ENCODE results near the gene LAMC2. TPM values are rescaled to one million over a fixed set of nuclear protein-coding genes. Genes with fewer than 3 reads are reported as not detected.

Gene LAMC2
- total and polyA plus RNA-seq, 2 of the 13 experiments (the other 11 are each of a cell fraction or from before 2014, with no cell fraction given) = 0.03 TPM; not detected in 1

DNA sequence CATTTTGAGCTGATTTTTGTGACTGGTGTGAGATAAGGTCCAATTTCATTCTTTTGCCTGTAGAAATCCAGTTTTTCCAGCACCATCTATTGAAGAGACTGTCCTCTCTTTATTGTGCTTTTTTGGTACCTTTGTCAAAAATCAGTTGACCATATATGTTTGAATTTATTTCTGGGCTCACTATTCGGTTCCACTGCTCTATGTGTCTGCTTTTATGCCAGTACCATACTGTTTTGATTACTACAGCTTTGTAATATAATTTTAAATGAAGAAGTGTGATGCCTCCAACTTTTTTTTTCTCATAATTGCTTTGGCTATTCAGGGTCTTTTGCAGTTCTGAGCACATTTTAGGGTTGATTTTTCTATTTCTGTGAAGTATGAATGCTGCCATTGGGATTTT is 69.0 kb downstream of the LAMC2 start:
- no TSS peak for BruUV-seq (replicated peaks)
- H3K9ac ChIP-seq (ENCODE audit: insufficient read depth, low read depth, low read length) = no peak overlapping the region
- H3K4me1 ChIP-seq (ENCODE audit: insufficient read depth, low read length) = no peaks in the 10 kb centered on the region
- no peak for TF ChIP-seq ZBTB42 (CRISPR knock-in tag; IDR thresholded peaks at IDR 0.05)
- TF ChIP-seq, protein P1, sequence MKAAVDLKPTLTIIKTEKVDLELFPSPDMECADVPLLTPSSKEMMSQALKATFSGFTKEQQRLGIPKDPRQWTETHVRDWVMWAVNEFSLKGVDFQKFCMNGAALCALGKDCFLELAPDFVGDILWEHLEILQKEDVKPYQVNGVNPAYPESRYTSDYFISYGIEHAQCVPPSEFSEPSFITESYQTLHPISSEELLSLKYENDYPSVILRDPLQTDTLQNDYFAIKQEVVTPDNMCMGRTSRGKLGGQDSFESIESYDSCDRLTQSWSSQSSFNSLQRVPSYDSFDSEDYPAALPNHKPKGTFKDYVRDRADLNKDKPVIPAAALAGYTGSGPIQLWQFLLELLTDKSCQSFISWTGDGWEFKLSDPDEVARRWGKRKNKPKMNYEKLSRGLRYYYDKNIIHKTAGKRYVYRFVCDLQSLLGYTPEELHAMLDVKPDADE (CRISPR knock-in tag; IDR thresholded peaks at IDR 0.05) = no peak
- no peak for TF ChIP-seq POLR2AphosphoS5 (IDR thresholded peaks at IDR 0.05; ENCODE audit: low read depth, low read length)
- no peak for TF ChIP-seq JARID2 (CRISPR knock-in tag; IDR thresholded peaks at IDR 0.05; ENCODE audit: insufficient replicate concordance)
- no peak for TF ChIP-seq NFE2L2 (IDR thresholded peaks at IDR 0.05; ENCODE audit: low read length)
- TF ChIP-seq HNRNPK (IDR thresholded peaks at IDR 0.05; ENCODE audit: low read depth, low read length, poor library complexity, severe bottlenecking) = no peak
- TF ChIP-seq RFX3 (CRISPR knock-in tag; IDR thresholded peaks at IDR 0.05) = no peak
- TF ChIP-seq RAD21 (CRISPR knock-in tag; IDR thresholded peaks at IDR 0.05) = no peak
- no peak overlapping the region for H3K4me2 ChIP-seq (ENCODE audit: low read depth, low read length)
- H3K27me3 ChIP-seq (ENCODE audit: control insufficient read depth in 1 of 2, insufficient read depth in 2 of 2, low read length in 2 of 2) = peaks cover 3 to 13% of the 10 kb centered on the region in 2 experiments; a peak in 3 of 5 replicates
- no peaks in the 10 kb centered on the region for H3K79me2 ChIP-seq (ENCODE audit: insufficient read depth, low read length)
- no peak for ATAC-seq
- FAIRE-seq = no peak
- ChIA-PET CTCF (ENCODE audit: low intra/inter-chr PET ratio, low total read pairs) (no interaction called here), POLR2A (no interaction called here)
- WGBS (ENCODE audit: low lambda C conversion rate) = 0% methylated on average over 1 of the region's 1 CpG
- H3K9me3 ChIP-seq (ENCODE audit: low read length) = no peaks in the 10 kb centered on the region
- no peak for DNase-seq (ENCODE audit: low spot score)
- H2AFZ ChIP-seq (ENCODE audit: low read length) = no peak overlapping the region
- intact Hi-C loops (cut with micrococcal nuclease; ENCODE audit: unreplicated experiment) = no loop called here
- no peak overlapping the region for H3K27ac ChIP-seq (ENCODE audit: extremely low read length, insufficient read depth, low read length)
- H3K4me3 ChIP-seq (replicated peaks in 1 of 3; ENCODE audit: insufficient read depth in 1 of 3, low read depth in 2 of 3, low read length in 3 of 3) = no peak overlapping the region
- in situ Hi-C loops (cut with HindIII; ENCODE audit: extremely low pct_ligation_motif_present, low pct_unique_long_range_greater_than_20kb) = no loop called here
- H3K36me3 ChIP-seq (replicated peaks in 1 of 2; ENCODE audit: control insufficient read depth in 1 of 2, insufficient read depth in 2 of 2, low read length in 2 of 2) = no peaks in the 10 kb centered on the region
- H4K20me1 ChIP-seq (ENCODE audit: insufficient read depth, low read length) = no peaks in the 10 kb centered on the region

DNA sequence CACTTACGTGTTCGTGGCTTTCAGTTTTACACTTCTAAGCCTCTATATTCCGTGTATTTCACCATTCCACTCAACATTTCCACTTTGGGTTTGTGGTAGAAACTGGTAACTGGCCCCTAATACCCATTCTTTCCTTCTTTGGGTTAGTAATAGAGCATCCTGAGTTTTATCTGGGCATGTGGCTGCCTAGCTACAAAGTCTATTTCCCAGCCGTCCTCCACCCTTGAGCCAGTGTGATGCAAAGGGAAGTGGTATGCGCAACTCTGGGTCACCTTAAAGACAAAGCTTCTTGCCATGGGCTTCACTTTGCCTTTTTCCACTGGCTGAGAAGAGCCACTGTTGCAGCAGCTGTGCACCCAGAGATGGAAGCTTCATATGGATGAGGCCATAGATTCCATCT is 73.9 kb downstream of the LAMC2 start:
- in situ Hi-C loops (cut with HindIII; ENCODE audit: extremely low pct_ligation_motif_present, low pct_unique_long_range_greater_than_20kb) = no loop called here
- Histone ChIP-seq H3K4me3 (replicated peaks in 1 of 3; ENCODE audit: insufficient read depth in 1 of 3, low read depth in 2 of 3, low read length in 3 of 3) (no peak overlapping the region), H4K20me1 (ENCODE audit: insufficient read depth, low read length) (no peaks in the 10 kb centered on the region), H3K9me3 (ENCODE audit: low read length) (no peaks in the 10 kb centered on the region), H3K4me2 (ENCODE audit: low read depth, low read length) (no peak overlapping the region), H3K79me2 (ENCODE audit: insufficient read depth, low read length) (no peaks in the 10 kb centered on the region), H3K9ac (ENCODE audit: insufficient read depth, low read depth, low read length) (no peak overlapping the region), H3K4me1 (ENCODE audit: insufficient read depth, low read length) (no peaks in the 10 kb centered on the region), H3K36me3 (replicated peaks in 1 of 2; ENCODE audit: control insufficient read depth in 1 of 2, insufficient read depth in 2 of 2, low read length in 2 of 2) (no peaks in the 10 kb centered on the region), H2AFZ (ENCODE audit: low read length) (no peak overlapping the region), H3K27me3 (ENCODE audit: control insufficient read depth in 1 of 2, insufficient read depth in 2 of 2, low read length in 2 of 2) (peaks cover 4 to 35% of the 10 kb centered on the region in 2 experiments; a peak in 3 of 5 replicates), H3K27ac (ENCODE audit: extremely low read length, insufficient read depth, low read length) (no peak overlapping the region)
- POLR2A ChIA-PET = no interaction called here
- ATAC-seq = no peak
- no peak for FAIRE-seq
- DNase-seq (ENCODE audit: low spot score) = no peak
- BruUV-seq (replicated peaks) = no TSS peak
- TF ChIP-seq, protein P2, sequence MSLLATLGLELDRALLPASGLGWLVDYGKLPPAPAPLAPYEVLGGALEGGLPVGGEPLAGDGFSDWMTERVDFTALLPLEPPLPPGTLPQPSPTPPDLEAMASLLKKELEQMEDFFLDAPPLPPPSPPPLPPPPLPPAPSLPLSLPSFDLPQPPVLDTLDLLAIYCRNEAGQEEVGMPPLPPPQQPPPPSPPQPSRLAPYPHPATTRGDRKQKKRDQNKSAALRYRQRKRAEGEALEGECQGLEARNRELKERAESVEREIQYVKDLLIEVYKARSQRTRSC (CRISPR knock-in tag; IDR thresholded peaks at IDR 0.05; ENCODE audit: low read depth) = no peak
- TF ChIP-seq HNRNPLL (IDR thresholded peaks at IDR 0.05; ENCODE audit: low read depth, low read length, poor library complexity, severe bottlenecking) (no peak), ZEB1 (IDR thresholded peaks at IDR 0.05; ENCODE audit: insufficient replicate concordance, low read depth) (no peak), ZFP36L2 (CRISPR knock-in tag; IDR thresholded peaks at IDR 0.05) (no peak), FOXA3 (CRISPR knock-in tag; IDR thresholded peaks at IDR 0.05) (no peak)
- TF ChIP-seq, protein P3, sequence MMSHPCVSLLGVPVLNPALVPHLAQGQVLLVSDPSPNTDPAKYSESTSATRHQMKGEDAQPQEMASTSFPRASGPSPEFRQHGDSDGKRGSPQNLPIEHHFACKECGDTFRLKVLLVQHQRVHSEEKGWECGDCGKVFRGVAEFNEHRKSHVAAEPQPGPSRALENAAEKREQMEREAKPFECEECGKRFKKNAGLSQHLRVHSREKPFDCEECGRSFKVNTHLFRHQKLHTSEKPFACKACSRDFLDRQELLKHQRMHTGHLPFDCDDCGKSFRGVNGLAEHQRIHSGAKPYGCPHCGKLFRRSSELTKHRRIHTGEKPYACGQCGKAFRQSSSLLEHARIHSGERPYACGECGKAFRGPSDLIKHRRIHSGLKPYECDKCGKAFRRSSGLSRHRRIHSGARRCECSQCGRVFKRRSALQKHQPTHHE (CRISPR knock-in tag; IDR thresholded peaks at IDR 0.05; ENCODE audit: borderline replicate concordance) = no peak
- TF ChIP-seq, protein P4, sequence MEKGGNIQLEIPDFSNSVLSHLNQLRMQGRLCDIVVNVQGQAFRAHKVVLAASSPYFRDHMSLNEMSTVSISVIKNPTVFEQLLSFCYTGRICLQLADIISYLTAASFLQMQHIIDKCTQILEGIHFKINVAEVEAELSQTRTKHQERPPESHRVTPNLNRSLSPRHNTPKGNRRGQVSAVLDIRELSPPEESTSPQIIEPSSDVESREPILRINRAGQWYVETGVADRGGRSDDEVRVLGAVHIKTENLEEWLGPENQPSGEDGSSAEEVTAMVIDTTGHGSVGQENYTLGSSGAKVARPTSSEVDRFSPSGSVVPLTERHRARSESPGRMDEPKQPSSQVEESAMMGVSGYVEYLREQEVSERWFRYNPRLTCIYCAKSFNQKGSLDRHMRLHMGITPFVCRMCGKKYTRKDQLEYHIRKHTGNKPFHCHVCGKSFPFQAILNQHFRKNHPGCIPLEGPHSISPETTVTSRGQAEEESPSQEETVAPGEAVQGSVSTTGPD (CRISPR knock-in tag; IDR thresholded peaks at IDR 0.05) = no peak
- WGBS (ENCODE audit: low lambda C conversion rate) = 39% methylated on average over 5 of the region's 5 CpGs
- CTCF ChIA-PET (ENCODE audit: low intra/inter-chr PET ratio, low total read pairs) = no interaction called here
- intact Hi-C loops (cut with micrococcal nuclease; ENCODE audit: unreplicated experiment) = no loop called here
